Measurements from ENCODE around the gene SLC1A3. TPM values are rescaled to one million over a fixed set of nuclear protein-coding genes. Genes with fewer than 3 reads are reported as not detected.

Gene SLC1A3
- total and polyA plus RNA-seq, 10 of the 15 experiments (the other 5 are each of a cell fraction or from before 2014, with no cell fraction given): 0.23 to 4.4 (median 3.3) TPM

DNA sequence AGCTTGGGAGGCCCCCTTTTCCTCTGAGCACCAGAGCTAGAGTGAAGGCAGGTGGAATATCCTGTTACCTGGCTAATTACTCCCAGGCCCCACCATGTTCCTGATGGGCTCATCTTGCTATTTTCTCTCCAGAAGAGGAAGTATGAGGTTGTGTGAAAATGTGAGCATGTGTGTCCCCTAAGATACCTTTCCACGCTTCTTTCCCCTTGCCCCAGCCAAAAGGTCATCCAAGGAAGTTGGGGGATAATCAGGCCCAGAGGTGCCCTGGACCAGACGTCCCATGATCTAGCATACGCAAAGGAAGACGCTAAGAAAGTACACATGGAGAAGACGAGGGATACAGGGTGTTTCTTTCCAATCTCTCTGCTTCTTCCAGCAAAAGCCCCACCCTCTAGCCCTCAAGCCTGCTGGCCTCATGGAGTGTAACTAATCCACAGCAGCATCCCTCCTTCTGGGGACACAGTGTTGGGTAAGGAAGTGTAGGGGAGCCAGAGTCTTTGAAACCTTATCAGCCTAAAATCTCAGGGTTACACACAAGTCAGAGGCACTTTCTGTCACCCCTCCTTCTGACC, 115.3 kb downstream of the SLC1A3 start:
- Histone ChIP-seq H3K4me3 (peak overlapping the region; percentile 60; the same call in 1 of the 2 replicates), H3K27me3 (replicated peaks in 1 of 2; ENCODE audit: control insufficient read depth in 2 of 2, insufficient read depth in 2 of 2, low read length in 1 of 2) (no peaks in the 10 kb centered on the region), H3K36me3 (ENCODE audit: control insufficient read depth in 2 of 2, insufficient read depth in 2 of 2, low read length in 1 of 2) (no peaks in the 10 kb centered on the region), H3K4me2 (ENCODE audit: control insufficient read depth, insufficient read depth) (peak overlapping the region; percentile 75), H3K4me1 (ENCODE audit: control insufficient read depth, insufficient read depth, low read length) (peaks cover 54% of the 10 kb centered on the region), H4K20me1 (ENCODE audit: control insufficient read depth, insufficient read depth) (no peaks in the 10 kb centered on the region), H3K27ac (ENCODE audit: control insufficient read depth, insufficient read depth) (peak overlapping the region; percentile 96), H2AFZ (ENCODE audit: control insufficient read depth, low read depth, low read length) (no peak overlapping the region), H3K9ac (ENCODE audit: control insufficient read depth, insufficient read depth, low read length) (peak overlapping the region; percentile 28; the same call in 1 of the 2 replicates), H3K9me3 (replicated peaks; ENCODE audit: control insufficient read depth, insufficient read depth, low read length) (no peaks in the 10 kb centered on the region), H3K79me2 (ENCODE audit: control insufficient read depth, insufficient read depth, low read length) (peaks cover 55% of the 10 kb centered on the region)
- ChIA-PET SMC1A (ENCODE audit: uncharacterized antibody, unreplicated experiment) (interaction anchor here (0.8 to 9.4 kb wide), 10 partner anchors 8 to 153 kb away, joined by 3 to 176 read pairs (median 8); partner anchors contain the start of gene NIPBL), CTCF (interaction anchor here (0.7 to 8.4 kb wide), 13 partner anchors 8 to 161 kb away, joined by 3 to 202 read pairs (median 5); no protein-coding TSS in a partner anchor), RAD21 (ENCODE audit: unreplicated experiment) (interaction anchor here (0.6 to 7.4 kb wide), 12 partner anchors 8 to 160 kb away, joined by 3 to 65 read pairs (median 5); no protein-coding TSS in a partner anchor), POLR2A (interaction anchor here (1.3 to 4.0 kb wide), 4 partner anchors 18 to 156 kb away, joined by 3 to 33 read pairs (median 18); partner anchors contain the start of gene NIPBL)
- in situ Hi-C loops (cut with MboI): no loop called here
- BruUV-seq (replicated peaks): no TSS peak
- DNase-seq (ENCODE audit: low read depth, low spot score) (no peak), ATAC-seq (no peak), FAIRE-seq (no peak)
- intact Hi-C loops (cut with micrococcal nuclease; ENCODE audit: unreplicated experiment): loop anchor here (5.0 to 10.0 kb wide), 2 partner anchors 156 to 483 kb away; partner anchors contain the start of gene NIPBL
- 61% methylated on average over 5 of the region's 5 CpGs for WGBS (ENCODE audit: insufficient coverage, insufficient replicate concordance, low lambda C conversion rate, missing lambda C conversion rate)
- TF ChIP-seq CBFB (IDR thresholded peaks at IDR 0.05; ENCODE audit: low read depth): no peak
- TF ChIP-seq, protein P1, sequence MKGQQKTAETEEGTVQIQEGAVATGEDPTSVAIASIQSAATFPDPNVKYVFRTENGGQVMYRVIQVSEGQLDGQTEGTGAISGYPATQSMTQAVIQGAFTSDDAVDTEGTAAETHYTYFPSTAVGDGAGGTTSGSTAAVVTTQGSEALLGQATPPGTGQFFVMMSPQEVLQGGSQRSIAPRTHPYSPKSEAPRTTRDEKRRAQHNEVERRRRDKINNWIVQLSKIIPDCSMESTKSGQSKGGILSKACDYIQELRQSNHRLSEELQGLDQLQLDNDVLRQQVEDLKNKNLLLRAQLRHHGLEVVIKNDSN (IDR thresholded peaks at IDR 0.05; ENCODE audit: borderline replicate concordance, extremely low read length, insufficient read depth, low read depth, low read length): no peak
- no peak for TF ChIP-seq DPF2 (IDR thresholded peaks at IDR 0.05)
- TF ChIP-seq SUPT20H (IDR thresholded peaks at IDR 0.05; ENCODE audit: borderline replicate concordance, control insufficient read depth, low read depth, low read length): no peak
- no peak for TF ChIP-seq STAT3 (IDR thresholded peaks at IDR 0.05; ENCODE audit: low read depth, low read length)
- TF ChIP-seq, protein P2, sequence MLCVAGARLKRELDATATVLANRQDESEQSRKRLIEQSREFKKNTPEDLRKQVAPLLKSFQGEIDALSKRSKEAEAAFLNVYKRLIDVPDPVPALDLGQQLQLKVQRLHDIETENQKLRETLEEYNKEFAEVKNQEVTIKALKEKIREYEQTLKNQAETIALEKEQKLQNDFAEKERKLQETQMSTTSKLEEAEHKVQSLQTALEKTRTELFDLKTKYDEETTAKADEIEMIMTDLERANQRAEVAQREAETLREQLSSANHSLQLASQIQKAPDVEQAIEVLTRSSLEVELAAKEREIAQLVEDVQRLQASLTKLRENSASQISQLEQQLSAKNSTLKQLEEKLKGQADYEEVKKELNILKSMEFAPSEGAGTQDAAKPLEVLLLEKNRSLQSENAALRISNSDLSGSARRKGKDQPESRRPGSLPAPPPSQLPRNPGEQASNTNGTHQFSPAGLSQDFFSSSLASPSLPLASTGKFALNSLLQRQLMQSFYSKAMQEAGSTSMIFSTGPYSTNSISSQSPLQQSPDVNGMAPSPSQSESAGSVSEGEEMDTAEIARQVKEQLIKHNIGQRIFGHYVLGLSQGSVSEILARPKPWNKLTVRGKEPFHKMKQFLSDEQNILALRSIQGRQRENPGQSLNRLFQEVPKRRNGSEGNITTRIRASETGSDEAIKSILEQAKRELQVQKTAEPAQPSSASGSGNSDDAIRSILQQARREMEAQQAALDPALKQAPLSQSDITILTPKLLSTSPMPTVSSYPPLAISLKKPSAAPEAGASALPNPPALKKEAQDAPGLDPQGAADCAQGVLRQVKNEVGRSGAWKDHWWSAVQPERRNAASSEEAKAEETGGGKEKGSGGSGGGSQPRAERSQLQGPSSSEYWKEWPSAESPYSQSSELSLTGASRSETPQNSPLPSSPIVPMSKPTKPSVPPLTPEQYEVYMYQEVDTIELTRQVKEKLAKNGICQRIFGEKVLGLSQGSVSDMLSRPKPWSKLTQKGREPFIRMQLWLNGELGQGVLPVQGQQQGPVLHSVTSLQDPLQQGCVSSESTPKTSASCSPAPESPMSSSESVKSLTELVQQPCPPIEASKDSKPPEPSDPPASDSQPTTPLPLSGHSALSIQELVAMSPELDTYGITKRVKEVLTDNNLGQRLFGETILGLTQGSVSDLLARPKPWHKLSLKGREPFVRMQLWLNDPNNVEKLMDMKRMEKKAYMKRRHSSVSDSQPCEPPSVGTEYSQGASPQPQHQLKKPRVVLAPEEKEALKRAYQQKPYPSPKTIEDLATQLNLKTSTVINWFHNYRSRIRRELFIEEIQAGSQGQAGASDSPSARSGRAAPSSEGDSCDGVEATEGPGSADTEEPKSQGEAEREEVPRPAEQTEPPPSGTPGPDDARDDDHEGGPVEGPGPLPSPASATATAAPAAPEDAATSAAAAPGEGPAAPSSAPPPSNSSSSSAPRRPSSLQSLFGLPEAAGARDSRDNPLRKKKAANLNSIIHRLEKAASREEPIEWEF (IDR thresholded peaks at IDR 0.05; ENCODE audit: insufficient replicate concordance, low read depth, low read length): peak; percentile 39
- TF ChIP-seq, protein P3, sequence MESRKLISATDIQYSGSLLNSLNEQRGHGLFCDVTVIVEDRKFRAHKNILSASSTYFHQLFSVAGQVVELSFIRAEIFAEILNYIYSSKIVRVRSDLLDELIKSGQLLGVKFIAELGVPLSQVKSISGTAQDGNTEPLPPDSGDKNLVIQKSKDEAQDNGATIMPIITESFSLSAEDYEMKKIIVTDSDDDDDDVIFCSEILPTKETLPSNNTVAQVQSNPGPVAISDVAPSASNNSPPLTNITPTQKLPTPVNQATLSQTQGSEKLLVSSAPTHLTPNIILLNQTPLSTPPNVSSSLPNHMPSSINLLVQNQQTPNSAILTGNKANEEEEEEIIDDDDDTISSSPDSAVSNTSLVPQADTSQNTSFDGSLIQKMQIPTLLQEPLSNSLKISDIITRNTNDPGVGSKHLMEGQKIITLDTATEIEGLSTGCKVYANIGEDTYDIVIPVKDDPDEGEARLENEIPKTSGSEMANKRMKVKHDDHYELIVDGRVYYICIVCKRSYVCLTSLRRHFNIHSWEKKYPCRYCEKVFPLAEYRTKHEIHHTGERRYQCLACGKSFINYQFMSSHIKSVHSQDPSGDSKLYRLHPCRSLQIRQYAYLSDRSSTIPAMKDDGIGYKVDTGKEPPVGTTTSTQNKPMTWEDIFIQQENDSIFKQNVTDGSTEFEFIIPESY (IDR thresholded peaks at IDR 0.05): no peak
- TF ChIP-seq IKZF1 (conservative IDR thresholded peaks at IDR 0.05): peak; percentile 55; the same call in 1 of the 2 replicates
- TF ChIP-seq NFXL1 (IDR thresholded peaks at IDR 0.05; ENCODE audit: borderline replicate concordance): no peak
- no peak for TF ChIP-seq GATAD2B (conservative IDR thresholded peaks at IDR 0.05; ENCODE audit: low read depth)
- no peak for TF ChIP-seq SMAD1 (IDR thresholded peaks at IDR 0.05; ENCODE audit: low read depth, partially characterized antibody)
- no peak for TF ChIP-seq RELA (IDR thresholded peaks at IDR 0.05; ENCODE audit: borderline replicate concordance, partially characterized antibody)
- no peak for TF ChIP-seq TARDBP (IDR thresholded peaks at IDR 0.05; ENCODE audit: borderline replicate concordance)
- TF ChIP-seq MTA2 (IDR thresholded peaks at IDR 0.05; ENCODE audit: low read depth): 0 out of 2 replicates have a peak, but pooled peaks have one; percentile 11
- peak; percentile 24 to 50; a peak in 1 of 4 replicates for TF ChIP-seq IKZF2 (IDR thresholded peaks at IDR 0.05)
- no peak for TF ChIP-seq ASH2L (IDR thresholded peaks at IDR 0.05; ENCODE audit: borderline replicate concordance, low read depth)
